Measurements from ENCODE around the gene PSD2.
"Not testable (repeated sequence)": the region's sequence is repeated elsewhere in the genome, so short reads cannot be mapped to it uniquely, and the experiment has no call there.

Gene PSD2

GRCh38 chr5:139787257-139787567 is 8.4 kb upstream of the PSD2 start:
- in situ Hi-C loops (cut with MboI; ENCODE audit: low pct_unique_long_range_greater_than_20kb, low sequenced_read_pairs) = no loop called here
- no peak for DNase-seq

- DNase-seq = peak; percentile 93
- in situ Hi-C loops (cut with MboI; ENCODE audit: low pct_unique_long_range_greater_than_20kb, low sequenced_read_pairs) = no loop called here
Observed at GRCh38 chr5:139787568-139788293, 7.9 kb upstream of the PSD2 start.

GRCh38 chr5:139788294-139788910 is 7.2 kb upstream of the PSD2 start:
- in situ Hi-C loops (cut with MboI; ENCODE audit: low pct_unique_long_range_greater_than_20kb, low sequenced_read_pairs) = no loop called here
- DNase-seq = no peak

- no peak for DNase-seq
- in situ Hi-C loops (cut with MboI; ENCODE audit: low pct_unique_long_range_greater_than_20kb, low sequenced_read_pairs) = no loop called here
Observed at GRCh38 chr5:139789116-139789844, 6.3 kb upstream of the PSD2 start.

- DNase-seq = no peak
- in situ Hi-C loops (cut with MboI; ENCODE audit: low pct_unique_long_range_greater_than_20kb, low sequenced_read_pairs) = loop anchor here (10.0 kb wide), 1 partner anchor 55 kb away; no protein-coding TSS in a partner anchor
Observed at GRCh38 chr5:139789845-139790189, 5.8 kb upstream of the PSD2 start.

- no peak for DNase-seq
- in situ Hi-C loops (cut with MboI; ENCODE audit: low pct_unique_long_range_greater_than_20kb, low sequenced_read_pairs) = loop anchor here (10.0 kb wide), 1 partner anchor 53 kb away; no protein-coding TSS in a partner anchor
Observed at GRCh38 chr5:139792218-139792617, 3.4 kb upstream of the PSD2 start.

GRCh38 chr5:139792655-139793054 is 3.0 kb upstream of the PSD2 start:
- in situ Hi-C loops (cut with MboI; ENCODE audit: low pct_unique_long_range_greater_than_20kb, low sequenced_read_pairs) = loop anchor here (10.0 kb wide), 1 partner anchor 52 kb away; no protein-coding TSS in a partner anchor

GRCh38 chr5:139794067-139794846 is 1.4 kb upstream of the PSD2 start:
- in situ Hi-C loops (cut with MboI; ENCODE audit: low pct_unique_long_range_greater_than_20kb, low sequenced_read_pairs) = loop anchor here (10.0 kb wide), 1 partner anchor 51 kb away; no protein-coding TSS in a partner anchor
- DNase-seq = no peak

More at GRCh38 chr5:139792655-139793054, 3.0 kb upstream of the PSD2 start:
- not testable (repeated sequence) for DNase-seq

GRCh38 chr5:139796061-139796806 is 626 bp downstream of the PSD2 start:
- DNase-seq = no peak
- in situ Hi-C loops (cut with MboI; ENCODE audit: low pct_unique_long_range_greater_than_20kb, low sequenced_read_pairs) = loop anchor here (10.0 kb wide), 1 partner anchor 49 kb away; no protein-coding TSS in a partner anchor

- in situ Hi-C loops (cut with MboI; ENCODE audit: low pct_unique_long_range_greater_than_20kb, low sequenced_read_pairs) = loop anchor here (10.0 kb wide), 1 partner anchor 47 kb away; no protein-coding TSS in a partner anchor
- DNase-seq = no peak
Observed at GRCh38 chr5:139797335-139797734, 1.7 kb downstream of the PSD2 start.

- in situ Hi-C loops (cut with MboI; ENCODE audit: low pct_unique_long_range_greater_than_20kb, low sequenced_read_pairs) = loop anchor here (10.0 kb wide), 1 partner anchor 47 kb away; no protein-coding TSS in a partner anchor
- no peak for DNase-seq
Observed at GRCh38 chr5:139797856-139798510, 2.4 kb downstream of the PSD2 start.

GRCh38 chr5:139798883-139799282 is 3.3 kb downstream of the PSD2 start:
- no peak for DNase-seq

GRCh38 chr5:139799359-139799758 is 3.8 kb downstream of the PSD2 start:
- no peak for DNase-seq
- in situ Hi-C loops (cut with MboI; ENCODE audit: low pct_unique_long_range_greater_than_20kb, low sequenced_read_pairs) = loop anchor here (10.0 kb wide), 1 partner anchor 45 kb away; no protein-coding TSS in a partner anchor

More at GRCh38 chr5:139798883-139799282, 3.3 kb downstream of the PSD2 start:
- in situ Hi-C loops (cut with MboI; ENCODE audit: low pct_unique_long_range_greater_than_20kb, low sequenced_read_pairs) = loop anchor here (10.0 kb wide), 1 partner anchor 46 kb away; no protein-coding TSS in a partner anchor

GRCh38 chr5:139803978-139804377 is 8.4 kb downstream of the PSD2 start:
- in situ Hi-C loops (cut with MboI; ENCODE audit: low pct_unique_long_range_greater_than_20kb, low sequenced_read_pairs) = no loop called here

GRCh38 chr5:139804800-139805397 is 9.3 kb downstream of the PSD2 start:
- no peak for DNase-seq
- in situ Hi-C loops (cut with MboI; ENCODE audit: low pct_unique_long_range_greater_than_20kb, low sequenced_read_pairs) = no loop called here

More at GRCh38 chr5:139803978-139804377, 8.4 kb downstream of the PSD2 start:
- no peak for DNase-seq

GRCh38 chr5:139805545-139805944 is 9.9 kb downstream of the PSD2 start:
- DNase-seq = no peak
- in situ Hi-C loops (cut with MboI; ENCODE audit: low pct_unique_long_range_greater_than_20kb, low sequenced_read_pairs) = no loop called here

- DNase-seq = no peak
- in situ Hi-C loops (cut with MboI; ENCODE audit: low pct_unique_long_range_greater_than_20kb, low sequenced_read_pairs) = no loop called here
Observed at GRCh38 chr5:139806111-139806510, 10.5 kb downstream of the PSD2 start.

Measured in KBM-7 (cell line).